Neural cell (in vitro differentiated cells): ENCODE results near the gene FCRL6. TPM values are rescaled to one million over a fixed set of nuclear protein-coding genes. Genes with fewer than 3 reads are reported as not detected.

ENCODE experiments used
- H2AFZ ChIP-seq: fragments of 200-600, 300-800 bp; sonication (generic), shearing (Covaris generic); 2 replicates; pipeline ENCODE4 v1.6.0; 2014; ENCODE audit warnings: low read depth, mild to moderate bottlenecking, antibody characterized with exemption, low read length, moderate library complexity
- H3F3A ChIP-seq: fragments of 200-600 bp; shearing (Covaris generic); 2 replicates; pipeline ENCODE4 v1.6.1; 2016; ENCODE audit warnings: mild to moderate bottlenecking, moderate library complexity, mixed read lengths, antibody characterized with exemption, low read length; ENCODE audit not compliant: insufficient read depth, poor library complexity, severe bottlenecking
- H3K27ac ChIP-seq: fragments of 200-600, 300-800 bp; sonication (generic), shearing (Covaris generic); 2 replicates; pipeline ENCODE4 v1.5.1; 2014; ENCODE audit warnings: mild to moderate bottlenecking, low read length, moderate library complexity
- H3K27me3 ChIP-seq: fragments of 300-800, 200-600 bp; sonication (generic), shearing (Covaris generic); 2 replicates; pipeline ENCODE4 v1.6.0; 2014; ENCODE audit warnings: mild to moderate bottlenecking, low read depth, low read length, moderate library complexity; ENCODE audit not compliant: insufficient read depth
- H3K36me3 ChIP-seq: fragments of 300-800, 200-600 bp; sonication (generic), shearing (Covaris generic); 2 replicates; pipeline ENCODE4 v1.5.1; 2014; ENCODE audit warnings: mild to moderate bottlenecking, antibody characterized with exemption, low read length, moderate library complexity; ENCODE audit not compliant: insufficient read depth
- H3K4me2 ChIP-seq: fragments of 300-800, 200-600 bp; sonication (generic), shearing (Covaris generic); 2 replicates; pipeline ENCODE4 v1.6.0; 2014; ENCODE audit warnings: mild to moderate bottlenecking, low read length
- H3K4me3 ChIP-seq: fragments of 300-800, 200-600 bp; sonication (generic), shearing (Covaris generic); 2 replicates; pipeline ENCODE4 v1.5.1; 2014; ENCODE audit warnings: mild to moderate bottlenecking, low read length, moderate library complexity
- H3K79me2 ChIP-seq: fragments of 200-600 bp; shearing (Covaris generic); replicated peaks from 2 replicates; pipeline ENCODE4 v1.6.0; 2014; ENCODE audit warnings: mild to moderate bottlenecking, low read length, moderate library complexity; ENCODE audit not compliant: insufficient read depth
- H3K9ac ChIP-seq: fragments of 300-800, 200-600 bp; sonication (generic), shearing (Covaris generic); 2 replicates; pipeline ENCODE4 v1.6.1; 2016; ENCODE audit warnings: mild to moderate bottlenecking, low read length, mixed read lengths
- H3K9me2 ChIP-seq: fragments of 200-600 bp; shearing (Covaris generic); 2 replicates; pipeline ENCODE4 v1.6.1; 2016; ENCODE audit warnings: mild to moderate bottlenecking, low read length, mixed read lengths; ENCODE audit not compliant: insufficient read depth
- H3K9me3 ChIP-seq: fragments of 200-600, 300-800 bp; sonication (generic), shearing (Covaris generic); 2 replicates; pipeline ENCODE4 v1.6.1; 2016; ENCODE audit warnings: mild to moderate bottlenecking, mixed run types, low read length, moderate library complexity, mixed read lengths
- H4K20me1 ChIP-seq: fragments of 200-600 bp; shearing (Covaris generic); 2 replicates; pipeline ENCODE4 v1.6.1; 2016; ENCODE audit warnings: mild to moderate bottlenecking, mixed run types; ENCODE audit not compliant: insufficient read depth
- EP300 ChIP-seq: fragments of 450-650 bp; conservative IDR thresholded peaks from 2 replicates; pipeline ENCODE4 v1.6.1; 2014; ENCODE audit warnings: antibody characterized with exemption, mild to moderate bottlenecking, moderate library complexity; ENCODE audit not compliant: poor library complexity, severe bottlenecking
- EZH2 ChIP-seq: fragments of 200-600, 300-800 bp; shearing (Covaris generic), sonication (generic); IDR thresholded peaks from 2 replicates; pipeline ENCODE4 v1.6.1; 2014; ENCODE audit warnings: antibody characterized with exemption, low read length, borderline replicate concordance, mild to moderate bottlenecking; ENCODE audit not compliant: insufficient read depth, poor library complexity, severe bottlenecking
- MXI1 ChIP-seq: fragments of 450-650 bp; conservative IDR thresholded peaks from 2 replicates; pipeline ENCODE4 v1.6.1; 2014; ENCODE audit warnings: antibody characterized with exemption, mild to moderate bottlenecking; ENCODE audit not compliant: poor library complexity, severe bottlenecking
- POLR2AphosphoS5 ChIP-seq: IDR thresholded peaks from 2 replicates; pipeline ENCODE4 v1.6.1; 2012
- RAD21 ChIP-seq: fragments of 450-650 bp; conservative IDR thresholded peaks from 2 replicates; pipeline ENCODE4 v1.6.1; 2014; ENCODE audit warnings: antibody characterized with exemption, mild to moderate bottlenecking, moderate library complexity
- SMC3 ChIP-seq: fragments of 450-650 bp; conservative IDR thresholded peaks from 2 replicates; pipeline ENCODE4 v1.6.1; 2014; ENCODE audit warnings: antibody characterized with exemption, mild to moderate bottlenecking, moderate library complexity; ENCODE audit not compliant: poor library complexity
- TAF1 ChIP-seq: IDR thresholded peaks from 2 replicates; pipeline ENCODE4 v1.6.1; 2012; ENCODE audit warnings: low read depth
- polyA plus RNA-seq: library from polyadenylated mRNA; depleted of rRNA; stranded (reverse); fragments of >200 nt; gene quantifications from 2 replicates; pipeline ENCODE4 v1.2.3, GENCODE V29; 2014
- TF ChIP-seq, protein P1 (sequence below): fragments of 450-650 bp; IDR thresholded peaks from 2 replicates; pipeline ENCODE4 v1.5.1; 2014; ENCODE audit warnings: antibody characterized with exemption, mild to moderate bottlenecking, moderate library complexity; ENCODE audit not compliant: poor library complexity, severe bottlenecking
- TF ChIP-seq, protein P2 (sequence below): IDR thresholded peaks from 2 replicates; pipeline ENCODE4 v1.6.1; 2012; ENCODE audit warnings: borderline replicate concordance

Gene FCRL6
- polyA plus RNA-seq, 1 donor from 2014 or later, result not detected

- Histone ChIP-seq H3K36me3 (no peaks in the 10 kb centered on the region), H3K4me3 (no peak overlapping the region), H3F3A (no peaks in the 10 kb centered on the region), H3K9me3 (no peaks in the 10 kb centered on the region), H3K4me2 (no peak overlapping the region), H2AFZ (no peak overlapping the region), H3K79me2 (no peaks in the 10 kb centered on the region), H3K27me3 (peaks cover 82% of the 10 kb centered on the region), H4K20me1 (no peaks in the 10 kb centered on the region), H3K27ac (no peak overlapping the region), H3K9me2 (no peaks in the 10 kb centered on the region), H3K9ac (no peak overlapping the region)
- TF ChIP-seq, protein P1, sequence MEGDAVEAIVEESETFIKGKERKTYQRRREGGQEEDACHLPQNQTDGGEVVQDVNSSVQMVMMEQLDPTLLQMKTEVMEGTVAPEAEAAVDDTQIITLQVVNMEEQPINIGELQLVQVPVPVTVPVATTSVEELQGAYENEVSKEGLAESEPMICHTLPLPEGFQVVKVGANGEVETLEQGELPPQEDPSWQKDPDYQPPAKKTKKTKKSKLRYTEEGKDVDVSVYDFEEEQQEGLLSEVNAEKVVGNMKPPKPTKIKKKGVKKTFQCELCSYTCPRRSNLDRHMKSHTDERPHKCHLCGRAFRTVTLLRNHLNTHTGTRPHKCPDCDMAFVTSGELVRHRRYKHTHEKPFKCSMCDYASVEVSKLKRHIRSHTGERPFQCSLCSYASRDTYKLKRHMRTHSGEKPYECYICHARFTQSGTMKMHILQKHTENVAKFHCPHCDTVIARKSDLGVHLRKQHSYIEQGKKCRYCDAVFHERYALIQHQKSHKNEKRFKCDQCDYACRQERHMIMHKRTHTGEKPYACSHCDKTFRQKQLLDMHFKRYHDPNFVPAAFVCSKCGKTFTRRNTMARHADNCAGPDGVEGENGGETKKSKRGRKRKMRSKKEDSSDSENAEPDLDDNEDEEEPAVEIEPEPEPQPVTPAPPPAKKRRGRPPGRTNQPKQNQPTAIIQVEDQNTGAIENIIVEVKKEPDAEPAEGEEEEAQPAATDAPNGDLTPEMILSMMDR, result peak; percentile 17
- no peak for TF ChIP-seq EP300
Measured at GRCh38 chr1:159829273-159829634, 27.1 kb downstream of the FCRL6 start.

DNA sequence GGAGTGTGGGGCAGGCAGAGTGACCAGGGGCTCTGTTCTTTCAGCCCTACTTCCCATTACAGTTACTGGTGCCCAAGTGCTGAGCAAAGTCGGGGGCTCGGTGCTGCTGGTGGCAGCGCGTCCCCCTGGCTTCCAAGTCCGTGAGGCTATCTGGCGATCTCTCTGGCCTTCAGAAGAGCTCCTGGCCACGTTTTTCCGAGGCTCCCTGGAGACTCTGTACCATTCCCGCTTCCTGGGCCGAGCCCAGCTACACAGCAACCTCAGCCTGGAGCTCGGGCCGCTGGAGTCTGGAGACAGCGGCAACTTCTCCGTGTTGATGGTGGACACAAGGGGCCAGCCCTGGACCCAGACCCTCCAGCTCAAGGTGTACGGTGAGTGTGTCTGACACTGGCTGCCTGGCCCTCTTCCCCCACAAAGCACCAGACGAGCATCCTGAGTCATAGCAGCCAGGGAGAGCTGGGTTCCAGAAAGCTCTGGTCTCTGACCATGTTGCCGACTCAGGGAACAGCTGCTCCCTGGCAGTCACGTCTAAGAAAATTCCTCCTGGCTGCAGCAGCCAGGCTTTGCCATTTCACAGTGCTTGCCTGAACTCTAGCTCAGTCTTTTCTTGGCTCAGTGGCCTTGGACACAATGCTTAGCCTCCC is 27.8 kb downstream of the FCRL6 start:
- Histone ChIP-seq H3K27me3 (peaks cover 82% of the 10 kb centered on the region), H2AFZ (no peak overlapping the region), H3K9me2 (no peaks in the 10 kb centered on the region), H3K36me3 (no peaks in the 10 kb centered on the region), H3K27ac (no peak overlapping the region), H3K4me2 (no peak overlapping the region), H3K9ac (no peak overlapping the region), H3K9me3 (no peaks in the 10 kb centered on the region), H3F3A (no peaks in the 10 kb centered on the region), H3K79me2 (no peaks in the 10 kb centered on the region), H3K4me3 (no peak overlapping the region), H4K20me1 (no peaks in the 10 kb centered on the region)
- TF ChIP-seq POLR2AphosphoS5 (no peak), MXI1 (no peak), TAF1 (no peak), EP300 (no peak), EZH2 (no peak), SMC3 (no peak), RAD21 (no peak)
- TF ChIP-seq, protein P1, result no peak
- TF ChIP-seq, protein P2, sequence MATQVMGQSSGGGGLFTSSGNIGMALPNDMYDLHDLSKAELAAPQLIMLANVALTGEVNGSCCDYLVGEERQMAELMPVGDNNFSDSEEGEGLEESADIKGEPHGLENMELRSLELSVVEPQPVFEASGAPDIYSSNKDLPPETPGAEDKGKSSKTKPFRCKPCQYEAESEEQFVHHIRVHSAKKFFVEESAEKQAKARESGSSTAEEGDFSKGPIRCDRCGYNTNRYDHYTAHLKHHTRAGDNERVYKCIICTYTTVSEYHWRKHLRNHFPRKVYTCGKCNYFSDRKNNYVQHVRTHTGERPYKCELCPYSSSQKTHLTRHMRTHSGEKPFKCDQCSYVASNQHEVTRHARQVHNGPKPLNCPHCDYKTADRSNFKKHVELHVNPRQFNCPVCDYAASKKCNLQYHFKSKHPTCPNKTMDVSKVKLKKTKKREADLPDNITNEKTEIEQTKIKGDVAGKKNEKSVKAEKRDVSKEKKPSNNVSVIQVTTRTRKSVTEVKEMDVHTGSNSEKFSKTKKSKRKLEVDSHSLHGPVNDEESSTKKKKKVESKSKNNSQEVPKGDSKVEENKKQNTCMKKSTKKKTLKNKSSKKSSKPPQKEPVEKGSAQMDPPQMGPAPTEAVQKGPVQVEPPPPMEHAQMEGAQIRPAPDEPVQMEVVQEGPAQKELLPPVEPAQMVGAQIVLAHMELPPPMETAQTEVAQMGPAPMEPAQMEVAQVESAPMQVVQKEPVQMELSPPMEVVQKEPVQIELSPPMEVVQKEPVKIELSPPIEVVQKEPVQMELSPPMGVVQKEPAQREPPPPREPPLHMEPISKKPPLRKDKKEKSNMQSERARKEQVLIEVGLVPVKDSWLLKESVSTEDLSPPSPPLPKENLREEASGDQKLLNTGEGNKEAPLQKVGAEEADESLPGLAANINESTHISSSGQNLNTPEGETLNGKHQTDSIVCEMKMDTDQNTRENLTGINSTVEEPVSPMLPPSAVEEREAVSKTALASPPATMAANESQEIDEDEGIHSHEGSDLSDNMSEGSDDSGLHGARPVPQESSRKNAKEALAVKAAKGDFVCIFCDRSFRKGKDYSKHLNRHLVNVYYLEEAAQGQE, result no peak
